Measurements from ENCODE around the gene SPON1. TPM values are rescaled to one million over a fixed set of nuclear protein-coding genes. Genes with fewer than 3 reads are reported as not detected.

The SPON1 gene
- total and polyA plus RNA-seq, 10 of the 15 experiments (the other 5 are each of a cell fraction or from before 2014, with no cell fraction given) = 0.13 to 1.1 (median 0.18) TPM; not detected in 5

DNA sequence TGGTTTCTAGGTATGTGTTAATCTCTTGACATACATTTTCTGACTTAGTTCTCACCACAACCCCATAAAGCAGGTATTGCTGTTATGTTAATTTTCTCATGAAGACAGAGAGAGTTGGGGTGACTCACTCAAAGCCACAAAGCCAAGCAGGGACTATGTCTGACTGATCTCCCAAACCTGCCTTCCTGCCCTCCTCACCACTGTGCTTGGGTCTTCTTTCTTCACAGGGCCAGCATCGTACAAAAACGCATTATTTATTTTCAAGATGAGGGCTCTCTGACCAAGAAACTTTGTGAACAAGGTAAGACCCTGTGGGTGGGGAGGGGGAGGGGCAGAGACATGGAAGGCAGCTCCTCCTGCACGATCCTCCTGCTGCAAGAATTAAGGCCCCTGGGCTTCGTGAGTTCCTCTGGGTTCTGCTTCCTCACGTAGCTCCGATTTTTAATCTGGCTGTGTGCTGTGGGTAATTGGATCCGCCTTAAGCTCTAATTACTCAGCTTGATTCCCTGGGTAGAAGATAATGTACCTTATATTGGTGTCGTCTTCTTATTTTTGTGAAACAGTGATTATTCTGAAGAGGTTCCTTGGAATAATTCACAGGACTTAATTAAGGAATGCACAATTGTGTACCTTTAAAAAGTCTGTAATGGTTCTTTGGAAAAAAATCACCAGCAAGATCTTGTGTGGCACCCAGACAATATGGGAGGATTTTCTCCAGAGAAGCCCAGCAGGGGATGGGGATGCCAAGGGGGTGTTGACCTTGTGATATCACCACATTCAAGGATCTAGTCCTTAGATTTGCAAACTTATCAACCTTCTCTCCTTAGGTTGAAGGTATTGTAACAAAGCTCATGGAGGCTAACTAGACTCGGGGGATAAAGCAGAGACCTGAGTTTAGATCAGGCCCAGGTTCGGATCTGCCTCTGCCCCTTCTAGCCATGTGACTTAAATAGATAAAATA, 112.9 kb downstream of the SPON1 start:
- intact Hi-C loops (cut with micrococcal nuclease; ENCODE audit: unreplicated experiment) = no loop called here
- Histone ChIP-seq H3K9ac (ENCODE audit: control insufficient read depth, insufficient read depth, low read length) (no peak overlapping the region), H3K79me2 (ENCODE audit: control insufficient read depth, insufficient read depth, low read length) (no peaks in the 10 kb centered on the region), H3K27ac (ENCODE audit: control insufficient read depth, insufficient read depth) (no peak overlapping the region), H3K36me3 (ENCODE audit: control insufficient read depth in 2 of 2, insufficient read depth in 2 of 2, low read length in 1 of 2) (no peaks in the 10 kb centered on the region), H3K4me1 (ENCODE audit: control insufficient read depth, insufficient read depth, low read length) (no peaks in the 10 kb centered on the region), H3K27me3 (replicated peaks in 1 of 2; ENCODE audit: control insufficient read depth in 2 of 2, insufficient read depth in 2 of 2, low read length in 1 of 2) (no peaks in the 10 kb centered on the region; a peak in 1 of 4 replicates), H3K4me2 (ENCODE audit: control insufficient read depth, insufficient read depth) (no peak overlapping the region), H3K9me3 (replicated peaks; ENCODE audit: control insufficient read depth, insufficient read depth, low read length) (no peaks in the 10 kb centered on the region), H3K4me3 (no peak overlapping the region), H4K20me1 (ENCODE audit: control insufficient read depth, insufficient read depth) (no peaks in the 10 kb centered on the region), H2AFZ (ENCODE audit: control insufficient read depth, low read depth, low read length) (no peak overlapping the region)
- RAD21 ChIA-PET (ENCODE audit: unreplicated experiment) = no interaction called here
- no TSS peak for BruUV-seq (replicated peaks)
- in situ Hi-C loops (cut with MboI) = no loop called here
- ATAC-seq (no peak), DNase-seq (ENCODE audit: low read depth, low spot score) (no peak), FAIRE-seq (no peak)
- CTCF ChIA-PET = interaction anchor here (0.6 kb wide), 1 partner anchor 1501 kb away, joined by 3 read pairs; no protein-coding TSS in a partner anchor
- no peak for TF ChIP-seq FOXK2 (IDR thresholded peaks at IDR 0.05)
- no peak for TF ChIP-seq POLR2AphosphoS5 (IDR thresholded peaks at IDR 0.05; ENCODE audit: low read length)
- TF ChIP-seq MEF2A (IDR thresholded peaks at IDR 0.05; ENCODE audit: insufficient read depth, low read depth, low read length) = no peak
- no peak for TF ChIP-seq RAD21 (IDR thresholded peaks at IDR 0.05; ENCODE audit: insufficient read depth, low read depth, low read length)
- no peak for TF ChIP-seq BCL11A (IDR thresholded peaks at IDR 0.05; ENCODE audit: low read depth, low read length)
- no peak for TF ChIP-seq IKZF2 (IDR thresholded peaks at IDR 0.05)
- SMC1A ChIA-PET (ENCODE audit: uncharacterized antibody, unreplicated experiment) = interaction anchor here (1.0 kb wide), 2 partner anchors 12 to 69 kb away, joined by 3 read pairs; no protein-coding TSS in a partner anchor
- POLR2A ChIA-PET = no interaction called here
- WGBS (ENCODE audit: insufficient coverage, insufficient replicate concordance, low lambda C conversion rate, missing lambda C conversion rate) = 20% methylated on average over 10 of the region's 10 CpGs

DNA sequence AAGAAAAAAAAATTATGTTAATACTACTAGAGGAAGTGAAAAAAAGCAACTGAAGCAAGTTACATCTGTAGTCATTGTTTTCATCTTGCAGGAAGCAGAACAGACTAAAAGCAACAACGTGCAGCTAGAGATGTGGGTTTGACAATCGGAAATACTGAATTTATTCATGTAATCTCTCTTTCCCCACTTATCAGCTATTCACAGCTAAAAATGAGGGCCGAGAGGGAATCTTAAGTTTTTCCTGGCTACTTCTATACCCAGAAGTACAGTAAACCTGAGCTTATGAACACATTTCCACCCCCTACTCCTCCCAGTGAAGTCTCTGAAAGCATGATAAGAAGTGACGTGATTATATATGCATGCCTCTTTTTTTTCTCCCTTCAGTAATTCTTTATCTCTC, 116.5 kb downstream of the SPON1 start:
- CTCF ChIA-PET = no interaction called here
- SMC1A ChIA-PET (ENCODE audit: uncharacterized antibody, unreplicated experiment) = no interaction called here
- intact Hi-C loops (cut with micrococcal nuclease; ENCODE audit: unreplicated experiment) = no loop called here
- H3K27me3 ChIP-seq (replicated peaks in 1 of 2; ENCODE audit: control insufficient read depth in 2 of 2, insufficient read depth in 2 of 2, low read length in 1 of 2) = no peaks in the 10 kb centered on the region; a peak in 1 of 4 replicates
- DNase-seq (ENCODE audit: low read depth, low spot score) (no peak), FAIRE-seq (no peak), ATAC-seq (no peak)
- no peak overlapping the region for H3K4me2 ChIP-seq (ENCODE audit: control insufficient read depth, insufficient read depth)
- POLR2A ChIA-PET = no interaction called here
- in situ Hi-C loops (cut with MboI) = no loop called here
- no peak overlapping the region for H3K4me3 ChIP-seq
- no peaks in the 10 kb centered on the region for H3K9me3 ChIP-seq (replicated peaks; ENCODE audit: control insufficient read depth, insufficient read depth, low read length)
- no peaks in the 10 kb centered on the region for H3K79me2 ChIP-seq (ENCODE audit: control insufficient read depth, insufficient read depth, low read length)
- no peaks in the 10 kb centered on the region for H3K36me3 ChIP-seq (ENCODE audit: control insufficient read depth in 2 of 2, insufficient read depth in 2 of 2, low read length in 1 of 2)
- no peak overlapping the region for H3K27ac ChIP-seq (ENCODE audit: control insufficient read depth, insufficient read depth)
- no TSS peak for BruUV-seq (replicated peaks)
- 1% methylated on average over 4 of the region's 4 CpGs for whole genome bisulfite sequencing (ENCODE audit: insufficient coverage, insufficient replicate concordance, low lambda C conversion rate, missing lambda C conversion rate)
- no peak overlapping the region for H2AFZ ChIP-seq (ENCODE audit: control insufficient read depth, low read depth, low read length)
- H3K9ac ChIP-seq (ENCODE audit: control insufficient read depth, insufficient read depth, low read length) = no peak overlapping the region
- no peaks in the 10 kb centered on the region for H3K4me1 ChIP-seq (ENCODE audit: control insufficient read depth, insufficient read depth, low read length)
- RAD21 ChIA-PET (ENCODE audit: unreplicated experiment) = no interaction called here
- no peaks in the 10 kb centered on the region for H4K20me1 ChIP-seq (ENCODE audit: control insufficient read depth, insufficient read depth)
- TF ChIP-seq RBBP5 (conservative IDR thresholded peaks at IDR 0.05) (no peak), CREM (IDR thresholded peaks at IDR 0.05; ENCODE audit: low read depth) (no peak), HCFC1 (IDR thresholded peaks at IDR 0.05; ENCODE audit: low read length) (no peak), YY1 (IDR thresholded peaks at IDR 0.05; ENCODE audit: low read depth, low read length) (no peak), USF1 (IDR thresholded peaks at IDR 0.05; ENCODE audit: borderline replicate concordance, extremely low read length, insufficient read depth, low read depth, low read length) (no peak), FOXM1 (IDR thresholded peaks at IDR 0.05; ENCODE audit: low read depth, low read length) (no peak), SMAD5 (IDR thresholded peaks at IDR 0.05; ENCODE audit: low read depth) (no peak), HDAC6 (IDR thresholded peaks at IDR 0.05; ENCODE audit: unreplicated experiment) (no peak), ATF3 (IDR thresholded peaks at IDR 0.05; ENCODE audit: borderline replicate concordance, extremely low read depth, low read depth, low read length) (no peak)
- TF ChIP-seq, protein P1, sequence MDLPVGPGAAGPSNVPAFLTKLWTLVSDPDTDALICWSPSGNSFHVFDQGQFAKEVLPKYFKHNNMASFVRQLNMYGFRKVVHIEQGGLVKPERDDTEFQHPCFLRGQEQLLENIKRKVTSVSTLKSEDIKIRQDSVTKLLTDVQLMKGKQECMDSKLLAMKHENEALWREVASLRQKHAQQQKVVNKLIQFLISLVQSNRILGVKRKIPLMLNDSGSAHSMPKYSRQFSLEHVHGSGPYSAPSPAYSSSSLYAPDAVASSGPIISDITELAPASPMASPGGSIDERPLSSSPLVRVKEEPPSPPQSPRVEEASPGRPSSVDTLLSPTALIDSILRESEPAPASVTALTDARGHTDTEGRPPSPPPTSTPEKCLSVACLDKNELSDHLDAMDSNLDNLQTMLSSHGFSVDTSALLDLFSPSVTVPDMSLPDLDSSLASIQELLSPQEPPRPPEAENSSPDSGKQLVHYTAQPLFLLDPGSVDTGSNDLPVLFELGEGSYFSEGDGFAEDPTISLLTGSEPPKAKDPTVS (IDR thresholded peaks at IDR 0.05; ENCODE audit: low read depth, low read length) = no peak
